Astrocyte of the spinal cord (primary cell): ENCODE measurements around the gene CCDC47.

ENCODE experiments used
- DNase-seq: peaks from one replicate; pipeline ENCODE4 v3.0.0; 2011; ENCODE audit warnings: low read depth, low spot score
- H3K4me3 ChIP-seq: 2 replicates; pipeline ENCODE4 v1.5.1; 2011; ENCODE audit warnings: low read depth, mild to moderate bottlenecking, low read length, moderate library complexity
- CTCF ChIP-seq: IDR thresholded peaks from 2 replicates; pipeline ENCODE4 v1.5.1; 2012; ENCODE audit warnings: low read depth, mild to moderate bottlenecking, low read length, inconsistent platforms
- in situ Hi-C: cut with HindIII; loops from 2 replicates; pipeline ENCODE4 v1.10.0; 2017; ENCODE audit warnings: low sequenced_read_pairs

Gene CCDC47

GRCh38 chr17:63701456-63701820 is 72.0 kb downstream of the CCDC47 start:
- H3K4me3 ChIP-seq, result no peak overlapping the region
- TF ChIP-seq CTCF, result no peak
- in situ Hi-C loops, result no loop called here
- no peak for DNase-seq

GRCh38 chr17:63700528-63701455 is 72.6 kb downstream of the CCDC47 start:
- no peak for TF ChIP-seq CTCF
- in situ Hi-C loops, result no loop called here
- H3K4me3 ChIP-seq, result peak overlapping the region; percentile 29
- DNase-seq, result peak; percentile 52

- no peak for TF ChIP-seq CTCF
- in situ Hi-C loops, result no loop called here
- H3K4me3 ChIP-seq, result peak within 1 kb of the TSS; percentile 54
- peak; percentile 32 for DNase-seq
Measured at GRCh38 chr17:63699638-63700527, 73.5 kb downstream of the CCDC47 start, which contains the start of gene LIMD2. LIMD2 (minus strand) TSS chr17:63700125; CDS start chr17:63699298, 827 bp downstream.

- DNase-seq, result peak; percentile 61
- in situ Hi-C loops, result no loop called here
- no peak for TF ChIP-seq CTCF
- H3K4me3 ChIP-seq, result peak overlapping the region; percentile 54
Measured at GRCh38 chr17:63698886-63699637, 74.3 kb downstream of the CCDC47 start.

- in situ Hi-C loops, result no loop called here
- TF ChIP-seq CTCF, result no peak
- no peak for DNase-seq
- peak overlapping the region; percentile 54 for H3K4me3 ChIP-seq
Measured at GRCh38 chr17:63698381-63698885, 75.0 kb downstream of the CCDC47 start.
